NT2/D1 (cell line): Measurements from ENCODE around the gene SHE.

Experiments
- DNase-seq: peaks from one replicate; pipeline ENCODE4 v3.0.0-alpha.2; 2011; ENCODE audit warnings: low read depth, low spot score
- H3K27me3 ChIP-seq: 2 replicates; pipeline ENCODE4 v1.6.0; 2011; ENCODE audit warnings: mild to moderate bottlenecking; ENCODE audit not compliant: insufficient read length, insufficient read depth
- H3K36me3 ChIP-seq: 2 replicates; pipeline ENCODE4 v1.6.1; 2011; ENCODE audit warnings: mild to moderate bottlenecking, low read length, mixed read lengths; ENCODE audit not compliant: insufficient read depth, insufficient read length
- H3K4me1 ChIP-seq: 2 replicates; pipeline ENCODE4 v1.5.1; 2011; ENCODE audit not compliant: insufficient read depth, insufficient read length
- H3K4me3 ChIP-seq: 2 replicates; pipeline ENCODE4 v1.5.1; 2011; ENCODE audit warnings: low read depth; ENCODE audit not compliant: insufficient read length
- H3K9ac ChIP-seq: 2 replicates; pipeline ENCODE4 v1.6.0; 2011; ENCODE audit warnings: low read depth; ENCODE audit not compliant: insufficient read length
- H3K9me3 ChIP-seq: 2 replicates; pipeline ENCODE4 v1.5.1; 2011; ENCODE audit warnings: mild to moderate bottlenecking, low read length; ENCODE audit not compliant: insufficient read depth
- SUZ12 ChIP-seq: IDR thresholded peaks from 2 replicates; pipeline ENCODE4 v1.6.1; 2011; ENCODE audit not compliant: insufficient read length, insufficient read depth; ENCODE audit errors: extremely low read depth
- YY1 ChIP-seq: IDR thresholded peaks from 2 replicates; pipeline ENCODE4 v1.6.1; 2011; ENCODE audit not compliant: insufficient read length, insufficient read depth
- ZNF274 ChIP-seq: IDR thresholded peaks from 2 replicates; pipeline ENCODE4 v1.6.1; 2011; ENCODE audit warnings: mild to moderate bottlenecking, low read depth, low read length

SHE gene

GRCh38 chr1:154476791-154477190 is 25.4 kb downstream of the SHE start:
- Histone ChIP-seq H3K9ac (no peak overlapping the region), H3K4me1 (peaks cover 5% of the 10 kb centered on the region), H3K4me3 (no peak overlapping the region), H3K27me3 (no peaks in the 10 kb centered on the region), H3K9me3 (no peaks in the 10 kb centered on the region), H3K36me3 (no peaks in the 10 kb centered on the region)
- TF ChIP-seq ZNF274 (no peak), SUZ12 (no peak), YY1 (no peak)
- no peak for DNase-seq

- Histone ChIP-seq H3K4me1 (peaks cover 3% of the 10 kb centered on the region), H3K9ac (no peak overlapping the region), H3K9me3 (no peaks in the 10 kb centered on the region), H3K36me3 (no peaks in the 10 kb centered on the region), H3K27me3 (no peaks in the 10 kb centered on the region), H3K4me3 (no peak overlapping the region)
- DNase-seq, result no peak
- no peak for TF ChIP-seq ZNF274
- no peak for TF ChIP-seq YY1
- TF ChIP-seq SUZ12, result no peak
These were observed 27.4 kb downstream of the SHE start for GRCh38 chr1:154474802-154475201.

DNA sequence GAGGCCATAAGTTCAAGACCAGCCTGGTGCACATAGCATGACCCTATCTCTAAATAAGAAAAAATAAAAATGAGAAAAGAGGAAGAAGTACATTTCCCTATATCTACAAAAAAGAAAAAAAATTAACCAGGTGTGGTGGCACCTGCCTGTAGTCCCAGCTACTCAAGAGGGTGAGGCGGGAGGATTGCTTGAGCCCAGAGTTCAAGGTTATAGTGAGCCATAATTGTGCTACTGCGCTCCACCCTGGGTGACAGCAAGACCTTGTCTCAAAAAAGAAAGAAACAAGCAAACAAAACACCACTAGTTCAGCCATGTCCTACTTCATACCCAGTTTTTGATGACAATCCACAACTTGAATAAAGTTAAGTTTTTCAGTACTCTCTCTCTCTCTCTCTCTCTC is 30.9 kb downstream of the SHE start:
- Histone ChIP-seq H3K27me3 (no peaks in the 10 kb centered on the region), H3K9ac (no peak overlapping the region), H3K4me3 (no peak overlapping the region), H3K36me3 (no peaks in the 10 kb centered on the region), H3K4me1 (peaks cover 4% of the 10 kb centered on the region), H3K9me3 (no peaks in the 10 kb centered on the region)
- no peak for DNase-seq
- TF ChIP-seq ZNF274, result no peak
- no peak for TF ChIP-seq SUZ12
- no peak for TF ChIP-seq YY1

DNA sequence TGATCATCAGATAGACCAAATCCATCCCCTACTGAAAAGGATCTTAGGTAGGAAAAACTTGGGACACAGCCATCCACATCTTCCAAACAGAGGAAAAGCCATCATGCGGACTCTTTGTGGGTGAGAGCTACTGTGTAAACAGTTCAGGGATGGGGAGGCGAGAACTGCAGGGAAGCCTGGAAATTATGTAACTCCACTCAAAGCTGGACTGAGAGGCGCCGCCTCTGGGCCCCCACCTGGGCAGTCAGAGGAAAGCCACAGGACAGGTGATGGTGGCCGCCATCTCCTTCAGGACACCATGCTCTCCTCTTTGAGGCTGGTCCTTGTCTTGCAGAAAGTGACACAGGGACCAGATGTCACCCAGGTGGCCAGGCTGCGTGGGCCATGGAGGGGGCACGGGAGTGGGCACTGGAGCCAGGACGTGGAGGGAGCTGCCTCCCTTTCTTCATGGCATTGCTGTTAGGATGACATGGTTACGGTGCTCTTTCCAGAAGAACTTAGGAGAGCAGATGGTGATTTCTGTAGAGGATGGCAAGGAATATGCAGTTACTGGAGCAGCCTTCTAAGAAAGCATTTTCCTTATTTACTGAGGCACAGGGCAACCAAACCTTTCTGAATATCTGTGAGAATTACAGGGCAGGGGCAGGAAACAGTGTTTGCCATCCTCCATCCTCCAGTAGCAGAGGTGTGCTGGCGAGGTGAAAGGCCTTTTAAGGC is 32.2 kb downstream of the SHE start:
- peaks cover 9% of the 10 kb centered on the region for H3K4me1 ChIP-seq
- no peak for DNase-seq
- H3K36me3 ChIP-seq, result no peaks in the 10 kb centered on the region
- TF ChIP-seq SUZ12, result no peak
- no peak for TF ChIP-seq YY1
- no peak for TF ChIP-seq ZNF274
- H3K4me3 ChIP-seq, result no peak overlapping the region
- H3K27me3 ChIP-seq, result no peaks in the 10 kb centered on the region
- H3K9me3 ChIP-seq, result no peaks in the 10 kb centered on the region
- no peak overlapping the region for H3K9ac ChIP-seq

- TF ChIP-seq YY1, result no peak
- no peak for TF ChIP-seq ZNF274
- TF ChIP-seq SUZ12, result no peak
- no peaks in the 10 kb centered on the region for H3K27me3 ChIP-seq
- H3K9ac ChIP-seq, result no peak overlapping the region
- no peak overlapping the region for H3K4me3 ChIP-seq
- H3K4me1 ChIP-seq, result peaks cover 9% of the 10 kb centered on the region
- H3K36me3 ChIP-seq, result no peaks in the 10 kb centered on the region
- no peak for DNase-seq
- H3K9me3 ChIP-seq, result no peaks in the 10 kb centered on the region
These were observed 33.5 kb downstream of the SHE start for GRCh38 chr1:154468535-154469250.

DNA sequence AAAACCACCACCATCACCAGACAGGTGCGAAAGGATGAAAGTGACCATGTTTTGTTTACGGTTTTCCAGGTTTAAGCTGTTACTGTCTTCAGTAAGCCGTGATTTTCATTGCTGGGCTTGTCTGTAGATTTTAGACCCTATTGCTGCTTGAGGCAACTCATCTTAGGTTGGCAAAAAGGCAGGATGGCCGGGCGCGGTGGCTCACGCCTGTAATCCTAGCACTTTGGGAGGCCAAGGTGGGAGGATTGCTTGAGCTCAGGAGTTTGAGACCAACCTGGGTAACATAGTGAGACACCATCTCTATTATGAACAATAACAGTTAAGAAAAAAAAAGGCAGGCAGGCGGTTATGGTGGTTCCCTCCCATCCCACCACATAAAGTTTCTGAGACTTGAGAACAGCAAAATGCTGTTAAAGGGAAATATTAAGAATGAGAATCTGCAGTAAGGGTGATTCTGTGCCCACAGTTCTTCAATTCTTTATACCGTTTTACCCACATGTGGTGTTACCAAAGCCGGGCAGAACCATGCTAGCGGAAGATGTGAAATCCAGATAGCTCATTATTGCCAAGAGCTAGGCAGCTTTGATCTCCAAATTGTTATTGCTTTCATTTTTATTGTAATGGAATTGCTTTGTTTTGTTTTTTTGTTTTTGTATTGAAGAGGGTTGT is 34.6 kb downstream of the SHE start:
- DNase-seq, result no peak
- TF ChIP-seq YY1, result no peak
- no peak for TF ChIP-seq SUZ12
- no peak for TF ChIP-seq ZNF274
- H3K4me1 ChIP-seq, result peaks cover 9% of the 10 kb centered on the region

GRCh38 chr1:154466921-154467417 is 35.2 kb downstream of the SHE start:
- no peaks in the 10 kb centered on the region for H3K27me3 ChIP-seq
- no peak for DNase-seq
- H3K9ac ChIP-seq, result no peak overlapping the region
- TF ChIP-seq YY1 (no peak), ZNF274 (no peak), SUZ12 (no peak)
- no peaks in the 10 kb centered on the region for H3K36me3 ChIP-seq
- peaks cover 9% of the 10 kb centered on the region for H3K4me1 ChIP-seq
- H3K9me3 ChIP-seq, result no peaks in the 10 kb centered on the region
- no peak overlapping the region for H3K4me3 ChIP-seq

More for the DNA sequence above, 34.6 kb downstream of the SHE start:
- Histone ChIP-seq H3K9ac (no peak overlapping the region), H3K36me3 (no peaks in the 10 kb centered on the region), H3K27me3 (no peaks in the 10 kb centered on the region), H3K4me3 (no peak overlapping the region), H3K9me3 (no peaks in the 10 kb centered on the region)
